SH-SY5Y (cell line): ENCODE results near the gene LRRC72.

Source experiments
- GATA2 ChIP-seq: IDR thresholded peaks from 2 replicates; pipeline ENCODE4 v1.6.1; 2011; ENCODE audit warnings: mild to moderate bottlenecking, low read depth, low read length
- GATA3 ChIP-seq: IDR thresholded peaks from 2 replicates; pipeline ENCODE4 v1.6.1; 2011; ENCODE audit warnings: low read depth, mild to moderate bottlenecking, low read length, moderate library complexity

DNA sequence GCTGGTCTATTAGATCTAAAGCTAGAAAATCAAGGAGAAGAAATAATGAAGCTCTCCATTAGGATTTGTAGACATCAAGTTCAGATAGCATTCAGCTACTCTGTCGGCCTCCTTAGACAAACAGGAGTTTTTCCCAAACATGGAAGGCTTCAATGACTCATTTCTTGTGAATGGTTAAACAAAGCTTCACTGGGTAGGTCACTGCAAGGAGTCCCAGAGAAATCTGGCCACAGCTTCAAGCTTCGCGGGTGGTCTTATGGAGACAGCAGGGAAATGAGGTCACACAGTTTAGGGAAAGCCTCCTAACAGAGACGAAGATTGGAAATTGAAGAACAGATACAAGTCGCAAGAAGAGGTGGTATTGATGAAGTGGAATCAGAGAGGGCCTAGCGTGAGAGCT is 22.6 kb upstream of the LRRC72 start:
- TF ChIP-seq GATA3 (no peak), GATA2 (no peak)
